ENCODE measurements around the gene KCNG2.

DNA sequence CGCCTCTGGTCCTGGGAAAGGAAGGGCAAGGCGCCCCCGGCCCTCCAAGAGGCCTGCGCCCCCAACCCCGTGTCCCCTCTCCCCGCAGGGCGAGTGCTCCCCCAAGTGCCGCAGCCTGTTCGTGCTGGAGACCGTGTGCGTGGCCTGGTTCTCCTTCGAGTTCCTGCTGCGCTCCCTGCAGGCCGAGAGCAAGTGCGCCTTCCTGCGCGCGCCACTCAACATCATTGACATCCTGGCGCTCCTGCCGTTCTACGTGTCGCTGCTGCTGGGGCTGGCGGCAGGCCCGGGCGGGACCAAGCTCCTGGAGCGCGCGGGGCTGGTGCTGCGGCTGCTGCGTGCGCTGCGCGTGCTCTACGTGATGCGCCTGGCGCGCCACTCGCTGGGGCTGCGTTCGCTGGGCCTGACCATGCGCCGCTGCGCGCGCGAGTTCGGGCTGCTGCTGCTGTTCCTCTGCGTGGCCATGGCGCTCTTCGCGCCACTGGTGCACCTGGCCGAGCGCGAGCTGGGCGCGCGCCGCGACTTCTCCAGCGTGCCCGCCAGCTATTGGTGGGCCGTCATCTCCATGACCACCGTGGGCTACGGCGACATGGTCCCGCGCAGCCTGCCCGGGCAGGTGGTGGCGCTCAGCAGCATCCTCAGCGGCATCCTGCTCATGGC lies 101.3 kb downstream of the KCNG2 start:
- no peak for TF ChIP-seq CTCF (IDR thresholded peaks at IDR 0.05 in 2 of 3, conservative IDR thresholded peaks at IDR 0.05 in 1 of 3; ENCODE audit: insufficient read depth in 2 of 3, low read depth in 1 of 3, low read length in 3 of 3)
- no peak for TF ChIP-seq NFIC (IDR thresholded peaks at IDR 0.05)
- TF ChIP-seq TBP (optimal IDR thresholded peaks at IDR 0.05; ENCODE audit: low read depth, low read length) = no peak
- no peak for TF ChIP-seq NFYB (IDR thresholded peaks at IDR 0.05; ENCODE audit: extremely low read depth, insufficient read length)
- TF ChIP-seq ZNF232 (CRISPR knock-in tag; IDR thresholded peaks at IDR 0.05) = no peak

All from K562 (cell line).